Omental fat pad (tissue), 4 donors: ENCODE data around the gene ETNK2. TPM values are rescaled to one million over a fixed set of nuclear protein-coding genes. Genes with fewer than 3 reads are reported as not detected.

Source experiments
- ATAC-seq: fragments of 150-250 bp; one replicate; pipeline ENCODE4 v1.9.1; 2016; ENCODE audit warnings: mild to moderate bottlenecking, moderate library complexity; ENCODE audit not compliant: low FRiP score
- DNase-seq: peaks from one replicate; pipeline ENCODE4 v3.0.0-alpha.2; 2019; ENCODE audit warnings: low spot score
- total RNA-seq, 4 donors: library from RNA; depleted of rRNA; stranded (reverse); fragments of >200 nt; gene quantifications; one replicate each; pipeline ENCODE4 v1.1.0, GENCODE V29; 2016
- TF ChIP-seq, protein P1 (sequence below), 3 donors: fragments of 450-650 bp; IDR thresholded peaks; one replicate each; pipeline ENCODE4 v1.5.1; 2016 to 2017; ENCODE audit warnings: antibody characterized with exemption in 3 of 3, mild to moderate bottlenecking in 3 of 3, moderate library complexity in 2 of 3

The ETNK2 gene
- total RNA-seq, 4 donors from 2014 or later = 11.8 to 16.9 (median 13.3) TPM

DNA sequence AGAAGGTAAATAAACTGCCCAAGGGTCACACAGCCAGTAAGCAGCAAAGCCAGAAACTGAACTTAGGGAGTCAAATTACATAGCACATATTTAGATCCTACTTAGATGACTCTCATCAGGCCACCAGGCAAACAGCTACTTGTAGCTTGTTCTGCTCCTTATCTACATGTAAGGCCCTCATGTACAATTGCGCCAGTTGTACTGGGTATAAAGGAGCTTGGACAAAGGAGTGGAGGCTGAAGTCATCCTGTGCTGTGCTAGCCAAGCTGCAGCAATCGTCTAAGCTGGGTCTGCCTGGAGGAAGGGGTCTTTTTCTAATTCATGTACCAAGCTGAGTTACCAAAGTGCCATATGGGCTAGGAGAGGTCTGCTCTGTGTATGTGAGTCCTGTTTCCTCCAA, 12.8 kb downstream of the ETNK2 start:
- TF ChIP-seq, protein P1, sequence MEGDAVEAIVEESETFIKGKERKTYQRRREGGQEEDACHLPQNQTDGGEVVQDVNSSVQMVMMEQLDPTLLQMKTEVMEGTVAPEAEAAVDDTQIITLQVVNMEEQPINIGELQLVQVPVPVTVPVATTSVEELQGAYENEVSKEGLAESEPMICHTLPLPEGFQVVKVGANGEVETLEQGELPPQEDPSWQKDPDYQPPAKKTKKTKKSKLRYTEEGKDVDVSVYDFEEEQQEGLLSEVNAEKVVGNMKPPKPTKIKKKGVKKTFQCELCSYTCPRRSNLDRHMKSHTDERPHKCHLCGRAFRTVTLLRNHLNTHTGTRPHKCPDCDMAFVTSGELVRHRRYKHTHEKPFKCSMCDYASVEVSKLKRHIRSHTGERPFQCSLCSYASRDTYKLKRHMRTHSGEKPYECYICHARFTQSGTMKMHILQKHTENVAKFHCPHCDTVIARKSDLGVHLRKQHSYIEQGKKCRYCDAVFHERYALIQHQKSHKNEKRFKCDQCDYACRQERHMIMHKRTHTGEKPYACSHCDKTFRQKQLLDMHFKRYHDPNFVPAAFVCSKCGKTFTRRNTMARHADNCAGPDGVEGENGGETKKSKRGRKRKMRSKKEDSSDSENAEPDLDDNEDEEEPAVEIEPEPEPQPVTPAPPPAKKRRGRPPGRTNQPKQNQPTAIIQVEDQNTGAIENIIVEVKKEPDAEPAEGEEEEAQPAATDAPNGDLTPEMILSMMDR (IDR thresholded peaks at IDR 0.05) = no peak
- no peak for DNase-seq
- ATAC-seq = no peak

DNA sequence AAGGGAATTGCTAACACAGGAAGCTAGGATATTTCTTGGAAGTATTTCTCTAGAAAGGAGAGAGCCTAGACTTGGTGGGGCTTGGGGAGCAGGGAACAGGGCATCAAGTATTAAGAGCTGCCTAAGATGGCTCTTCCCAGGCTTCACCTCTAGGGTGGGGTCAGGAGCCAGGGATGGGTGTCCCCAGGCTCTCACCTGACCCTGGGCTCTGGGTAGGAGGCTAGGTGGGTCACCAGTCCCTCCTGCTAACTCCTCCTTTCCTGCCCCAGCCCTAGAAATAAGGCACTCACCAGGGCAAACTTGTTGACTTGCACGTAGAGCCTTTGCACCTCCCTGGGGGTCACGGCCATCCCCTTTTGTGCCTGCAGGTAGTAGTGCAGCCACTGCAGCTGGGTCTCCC, 15.0 kb downstream of the ETNK2 start:
- ATAC-seq (no peak), DNase-seq (no peak)
- TF ChIP-seq, protein P1 (IDR thresholded peaks at IDR 0.05) = no peak

DNA sequence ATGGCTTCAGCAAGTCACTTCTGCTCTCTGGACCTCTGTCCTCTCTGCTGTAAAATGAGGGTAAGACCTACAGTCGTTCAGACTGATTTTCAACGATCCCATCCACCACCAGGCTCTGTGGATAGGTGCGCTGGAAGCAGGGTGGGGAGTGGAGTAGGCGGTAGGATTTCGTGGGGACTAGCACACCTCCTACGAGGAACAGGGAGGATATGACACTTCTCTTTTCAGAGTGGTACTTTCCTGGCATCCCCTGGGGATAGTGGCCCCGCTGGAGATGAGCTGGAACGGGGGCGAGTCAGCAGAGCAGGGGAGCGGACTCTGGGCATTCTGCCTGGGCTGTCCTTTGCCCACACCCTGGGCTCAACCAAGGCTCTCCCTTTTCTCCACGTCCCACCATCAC, 17.7 kb downstream of the ETNK2 start:
- DNase-seq (no peak), ATAC-seq (no peak)
- TF ChIP-seq, protein P1 (IDR thresholded peaks at IDR 0.05) = no peak

DNA sequence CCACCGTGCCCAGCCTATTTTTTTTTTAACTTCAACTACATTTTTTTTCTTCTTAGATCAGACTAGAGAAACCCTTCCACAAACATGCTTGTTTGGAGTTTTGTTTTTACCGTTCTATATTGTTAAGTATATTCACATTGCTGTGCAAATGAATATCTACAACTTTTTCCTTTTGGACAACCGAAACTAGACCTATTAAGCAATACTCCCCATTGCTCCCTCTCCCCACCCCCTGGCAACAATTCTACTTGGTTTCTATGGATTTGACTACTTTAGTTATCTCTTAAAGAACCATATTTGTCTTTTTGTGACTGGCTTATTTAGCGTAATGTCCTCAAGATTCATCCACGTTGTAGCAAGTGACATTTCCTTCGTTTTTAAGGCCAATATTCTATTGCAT, 19.1 kb downstream of the ETNK2 start:
- TF ChIP-seq, protein P1 (IDR thresholded peaks at IDR 0.05) = no peak
- DNase-seq (no peak), ATAC-seq (no peak)

DNA sequence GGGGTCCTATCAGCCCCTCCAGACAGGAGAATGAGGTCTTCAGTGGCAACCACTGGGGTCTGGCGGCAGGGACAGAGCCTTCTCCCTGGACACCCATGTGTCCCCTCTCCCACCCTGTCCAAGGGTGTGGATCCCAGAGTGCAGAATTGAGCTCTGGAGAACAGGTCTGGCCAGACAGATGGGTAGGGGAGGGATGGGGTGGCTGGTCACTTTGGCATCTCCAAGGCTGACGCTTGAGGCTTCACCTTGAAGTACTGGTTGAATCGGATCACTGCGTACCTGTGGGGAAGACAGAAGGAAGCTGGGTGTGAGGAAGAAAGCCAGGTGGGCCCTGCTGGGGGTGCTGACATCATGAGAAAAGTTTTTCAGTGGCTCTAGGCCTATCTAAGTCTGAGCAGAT, 19.9 kb downstream of the ETNK2 start:
- no peak for DNase-seq
- ATAC-seq = no peak
- TF ChIP-seq, protein P1 (IDR thresholded peaks at IDR 0.05) = no peak

DNA sequence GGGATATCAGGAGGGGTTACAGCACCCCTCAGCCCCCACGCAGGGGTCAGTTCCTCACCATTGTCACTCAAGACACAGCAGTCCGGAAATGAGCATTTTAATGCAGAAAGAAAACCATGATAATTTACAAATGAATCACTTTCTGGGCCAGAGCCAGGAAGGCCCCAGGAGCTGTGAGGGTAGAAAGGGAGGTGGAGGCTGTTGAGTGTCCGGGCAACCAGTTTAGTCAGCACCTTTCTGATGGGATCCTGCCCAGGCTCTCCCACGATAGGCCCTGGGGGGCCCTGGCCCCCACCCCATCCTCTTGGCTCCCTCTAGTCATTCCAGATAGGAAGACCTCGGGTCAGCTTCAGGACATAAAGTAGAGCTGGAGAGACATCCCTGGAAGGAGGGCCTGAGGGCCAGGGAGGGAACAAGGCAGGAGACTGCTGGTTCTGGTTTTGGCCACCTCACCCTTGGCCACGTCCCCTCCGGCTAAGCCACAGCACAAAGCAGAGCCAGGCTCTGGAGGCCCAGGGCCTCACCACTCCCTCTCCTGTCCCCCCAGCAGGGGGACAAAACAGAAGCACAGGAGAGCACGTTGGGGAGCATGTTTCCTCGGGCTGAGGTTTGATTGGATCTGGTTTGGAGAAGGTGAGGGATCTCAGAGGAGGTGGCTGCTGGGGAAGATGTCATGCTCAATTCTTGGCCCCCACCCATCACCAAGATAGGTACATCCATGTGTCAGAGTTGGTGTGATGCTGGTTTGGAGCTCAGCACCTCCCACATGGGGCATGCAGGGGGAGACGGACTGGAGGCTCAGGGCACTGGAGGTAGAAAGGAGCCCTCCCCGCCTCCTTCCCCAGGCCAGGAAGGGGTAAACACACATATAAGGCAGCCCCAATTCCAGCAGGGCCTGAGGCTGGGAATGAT, 20.6 kb downstream of the ETNK2 start:
- DNase-seq (peak; percentile 49), ATAC-seq (peak; percentile 65)
- TF ChIP-seq, protein P1 (IDR thresholded peaks at IDR 0.05) = no peak

DNA sequence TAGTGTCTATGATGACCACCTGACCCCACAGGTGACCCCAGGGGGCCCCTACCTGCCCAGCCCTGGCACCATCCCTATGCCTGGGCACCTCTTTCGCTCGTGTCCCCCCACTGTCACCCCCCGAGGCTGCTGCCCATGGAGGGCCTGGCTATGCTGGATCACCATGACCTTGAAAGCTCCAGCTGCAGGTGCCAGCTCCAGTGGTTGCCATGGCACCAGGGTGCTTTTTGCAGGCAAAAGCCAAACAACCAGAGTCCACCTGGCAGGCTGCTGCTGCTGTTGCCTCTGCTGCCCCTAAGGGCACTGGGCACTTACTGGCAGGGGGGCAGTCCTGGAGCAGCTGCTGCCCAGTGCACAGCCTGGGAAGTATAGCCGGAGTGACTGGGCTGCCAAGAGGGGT, 21.7 kb downstream of the ETNK2 start:
- DNase-seq = no peak
- no peak for ATAC-seq
- TF ChIP-seq, protein P1 (IDR thresholded peaks at IDR 0.05) = no peak
